Right lobe of liver (tissue), 6 donors: ENCODE measurements around the gene QRICH2. TPM values are rescaled to one million over a fixed set of nuclear protein-coding genes. Genes with fewer than 3 reads are reported as not detected.

ENCODE experiments used
- ATAC-seq, 4 donors: fragments of 200-7000 bp; cut with Tn5 transposase; one replicate each; pipeline ENCODE4 v1.9.1; 2020; ENCODE audit warnings: mild to moderate bottlenecking in 4 of 4, moderate library complexity in 4 of 4
- DNase-seq, 3 donors: peaks; one replicate each; pipeline ENCODE4 v3.0.0-alpha.2; 2020
- H3K27ac ChIP-seq, 3 donors: fragments of 200-600 bp; one replicate each; pipeline ENCODE4 v1.8.0; 2022
- H3K27me3 ChIP-seq, 2 donors: fragments of 200-600 bp; one replicate each; pipeline ENCODE4 v1.8.0; 2022
- H3K36me3 ChIP-seq, 4 donors: fragments of 200-600 bp; sonication (generic) in 1 of 4; one replicate each; pipeline versions ENCODE4 v1.5.1 to v1.8.0; 2017 to 2022; ENCODE audit warnings: control low read depth in 1 of 4
- H3K4me1 ChIP-seq, 4 donors: fragments of 200-600 bp; sonication (generic) in 1 of 4; one replicate each; pipeline versions ENCODE4 v1.5.1 to v1.8.0; 2017 to 2022; ENCODE audit warnings: control low read depth in 1 of 4
- H3K4me3 ChIP-seq, 3 donors: fragments of 200-600 bp; one replicate each; pipeline ENCODE4 v1.8.0; 2022
- H3K9me3 ChIP-seq, 4 donors: fragments of 200-600 bp; sonication (generic) in 1 of 4; one replicate each; pipeline versions ENCODE4 v1.5.1 to v1.8.0; 2017 to 2022; ENCODE audit warnings: control low read depth in 1 of 4
- CTCF ChIP-seq, 4 donors: fragments of 200-600 bp in 3 of 4; fragments of 450-650 bp in 1 of 4; IDR thresholded peaks; one replicate each; pipeline versions ENCODE4 v1.5.1 to v1.8.0; 2016 to 2022; ENCODE audit warnings: antibody characterized with exemption in 4 of 4, mild to moderate bottlenecking in 2 of 4
- POLR2A ChIP-seq: fragments of 450-650 bp; IDR thresholded peaks from one replicate; pipeline ENCODE4 v1.6.1; 2017; ENCODE audit warnings: antibody characterized with exemption, mild to moderate bottlenecking
- WGBS: methylation state at CpG from one replicate; pipeline ENCODE4 v1.1.6; 2018; ENCODE audit warnings: low coverage, low lambda C conversion rate; ENCODE audit not compliant: insufficient coverage; ENCODE audit errors: missing lambda C conversion rate; 5-methylcytosine and 5-hydroxymethylcytosine counted together
- intact Hi-C, 2 donors: fragments of 100-400 bp; cut with DNase I; formaldehyde crosslinking; loops; one replicate each; pipeline versions ENCODE4 v1.11.2 to v1.14.1; 2022
- total RNA-seq, 6 experiments: library from RNA; depleted of rRNA in 2 of 6; stranded (reverse); fragments of >200 nt in 2 of 6; fragmentation: NEBNext Ultra II Directional in 3 of 6; extraction: Animal tissue kit (Norgen Biotek cat#: 25700) in 3 of 6; gene quantifications; one replicate each; pipeline versions ENCODE4 v1.1.0 to v1.2.4, GENCODE V29; 2016 to 2023
- donor health status: DM: no; HTN: yes; CAD: no.
- donor health status: DM: no; HTN: no; CAD: no.
- donor health status: DM: no; HTN: no; CAD: no.
- donor health status: DM: no; HTN: yes; CAD: no.
- donor health status: DM: no; HTN: yes; CAD: no.

QRICH2 gene
- total RNA-seq, 6 experiments from 2014 or later: 0.43 to 2.2 (median 1.5) TPM

- peak in 1 of 3 donors; percentile 79 for DNase-seq
- intact Hi-C loops: loop anchor here (5.0 to 10.0 kb wide), 2 partner anchors 159 to 267 kb away; no protein-coding TSS in a partner anchor
Observed at GRCh38 chr17:76281573-76282371, 26.3 kb downstream of the QRICH2 start.

GRCh38 chr17:76280650-76281049 is 27.4 kb downstream of the QRICH2 start:
- H3K36me3 ChIP-seq: no peaks in the 10 kb centered on the region
- no peak for ATAC-seq

More at GRCh38 chr17:76281573-76282371, 26.3 kb downstream of the QRICH2 start:
- ATAC-seq: peak; percentile 3 to 64 (median 52)
- Histone ChIP-seq H3K36me3 (no peaks in the 10 kb centered on the region), H3K4me3 (no peak overlapping the region), H3K9me3 (no peaks in the 10 kb centered on the region), H3K4me1 (no peaks in the 10 kb centered on the region), H3K27me3 (no peaks in the 10 kb centered on the region), H3K27ac (no peak overlapping the region)
- WGBS: 45% methylated on average over 11 of the region's 23 CpGs
- TF ChIP-seq POLR2A: no peak
- TF ChIP-seq CTCF (IDR thresholded peaks at IDR 0.05): no peak

GRCh38 chr17:76279742-76280287 is 28.3 kb downstream of the QRICH2 start:
- intact Hi-C loops: loop anchor here (5.0 to 10.0 kb wide), 2 partner anchors 158 to 265 kb away; no protein-coding TSS in a partner anchor
- no peak overlapping the region for H3K4me3 ChIP-seq
- WGBS: 74% methylated on average over 7 of the region's 15 CpGs
- H3K27ac ChIP-seq: no peak overlapping the region
- H3K4me1 ChIP-seq: no peaks in the 10 kb centered on the region
- TF ChIP-seq CTCF (IDR thresholded peaks at IDR 0.05): no peak
- no peak for TF ChIP-seq POLR2A
- ATAC-seq: no peak
- no peaks in the 10 kb centered on the region for H3K27me3 ChIP-seq
- no peaks in the 10 kb centered on the region for H3K36me3 ChIP-seq
- no peaks in the 10 kb centered on the region for H3K9me3 ChIP-seq
- DNase-seq: peak in 1 of 3 donors; percentile 57

More at GRCh38 chr17:76280650-76281049, 27.4 kb downstream of the QRICH2 start:
- Histone ChIP-seq H3K27me3 (no peaks in the 10 kb centered on the region), H3K4me1 (no peaks in the 10 kb centered on the region), H3K9me3 (no peaks in the 10 kb centered on the region), H3K4me3 (no peak overlapping the region), H3K27ac (no peak overlapping the region)
- TF ChIP-seq CTCF (IDR thresholded peaks at IDR 0.05) (no peak), POLR2A (no peak)
- DNase-seq: no peak
- intact Hi-C loops: loop anchor here (5.0 to 10.0 kb wide), 2 partner anchors 158 to 266 kb away; no protein-coding TSS in a partner anchor
- 80% methylated on average over 1 of the region's 15 CpGs for WGBS

- ATAC-seq (peak; percentile 87 to 91 (median 89)), DNase-seq (peak; percentile 88 to 91 (median 91))
- Histone ChIP-seq H3K4me3 (no peak overlapping the region), H3K27ac (no peak overlapping the region), H3K9me3 (no peaks in the 10 kb centered on the region), H3K36me3 (no peaks in the 10 kb centered on the region), H3K4me1 (no peaks in the 10 kb centered on the region), H3K27me3 (no peaks in the 10 kb centered on the region)
- TF ChIP-seq CTCF (IDR thresholded peaks at IDR 0.05) (peak; percentile 98 to 100 (median 98)), POLR2A (no peak)
- 45% methylated on average over 17 of the region's 28 CpGs for WGBS
- intact Hi-C loops: no loop called here
Observed at GRCh38 chr17:76278952-76279741, 28.9 kb downstream of the QRICH2 start.
